Vagina (tissue), 2 donors: ENCODE measurements around the gene IGF2BP3. TPM values are rescaled to one million over a fixed set of nuclear protein-coding genes. Genes with fewer than 3 reads are reported as not detected.

Experiments
- DNase-seq, 2 donors: peaks; one replicate each; pipeline ENCODE4 v3.0.0-alpha.2; 2017; ENCODE audit errors: extremely low spot score in 2 of 2
- H3K27ac ChIP-seq: fragments of 200-600 bp; sonication (generic); one replicate; pipeline ENCODE4 v1.5.1; 2019
- H3K27me3 ChIP-seq: fragments of 200-600 bp; sonication (generic); one replicate; pipeline ENCODE4 v1.5.1; 2019
- H3K36me3 ChIP-seq, 2 donors: fragments of 200-600 bp; sonication (generic); one replicate each; pipeline ENCODE4 v1.5.1; 2017 to 2019
- H3K4me1 ChIP-seq: fragments of 200-600 bp; sonication (generic); one replicate; pipeline ENCODE4 v1.5.1; 2019
- H3K4me3 ChIP-seq, 2 donors: fragments of 200-600 bp; sonication (generic); 1 replicate in 1 of 2; 2 replicates in 1 of 2; pipeline ENCODE4 v1.5.1; 2016 to 2019
- H3K9me3 ChIP-seq: fragments of 200-600 bp; sonication (generic); one replicate; pipeline ENCODE4 v1.5.1; 2019
- POLR2A ChIP-seq, 2 donors: fragments of 450-650 bp; IDR thresholded peaks; one replicate each; pipeline ENCODE4 v1.6.1; 2017; ENCODE audit warnings: antibody characterized with exemption in 2 of 2, mild to moderate bottlenecking in 2 of 2, moderate library complexity in 2 of 2
- POLR2AphosphoS5 ChIP-seq, 2 donors: sonication (generic); formaldehyde crosslinking; IDR thresholded peaks; one replicate each; pipeline ENCODE4 v1.9.0; 2017; ENCODE audit warnings: antibody characterized with exemption in 2 of 2, mild to moderate bottlenecking in 2 of 2, low read depth in 1 of 2; ENCODE audit not compliant: insufficient read depth in 1 of 2
- intact Hi-C: fragments of 100-400 bp; cut with DNase I; formaldehyde crosslinking; loops from one replicate; pipeline ENCODE4 v1.15.1; 2023
- small RNA-seq: library from RNA; depleted of rRNA; stranded (forward); fragments of <200 nt; gene quantifications from one replicate; pipeline ENCODE3, GENCODE V24; 2016
- total RNA-seq: library from RNA; depleted of rRNA; stranded (reverse); fragments of >200 nt; gene quantifications from one replicate; pipeline ENCODE4 v1.2.3, GENCODE V29; 2016
- TF ChIP-seq, protein P1 (sequence below), 3 experiments: fragments of 450-650 bp in 2 of 3; fragments of 200-600 bp in 1 of 3; sonication (generic) in 1 of 3; IDR thresholded peaks; one replicate each; pipeline ENCODE4 v1.5.1; 2017 to 2019; ENCODE audit warnings: antibody characterized with exemption in 3 of 3, mild to moderate bottlenecking in 2 of 3, moderate library complexity in 2 of 3

The IGF2BP3 gene
- total RNA-seq, 1 donor from 2014 or later, result 11.8 TPM

DNA sequence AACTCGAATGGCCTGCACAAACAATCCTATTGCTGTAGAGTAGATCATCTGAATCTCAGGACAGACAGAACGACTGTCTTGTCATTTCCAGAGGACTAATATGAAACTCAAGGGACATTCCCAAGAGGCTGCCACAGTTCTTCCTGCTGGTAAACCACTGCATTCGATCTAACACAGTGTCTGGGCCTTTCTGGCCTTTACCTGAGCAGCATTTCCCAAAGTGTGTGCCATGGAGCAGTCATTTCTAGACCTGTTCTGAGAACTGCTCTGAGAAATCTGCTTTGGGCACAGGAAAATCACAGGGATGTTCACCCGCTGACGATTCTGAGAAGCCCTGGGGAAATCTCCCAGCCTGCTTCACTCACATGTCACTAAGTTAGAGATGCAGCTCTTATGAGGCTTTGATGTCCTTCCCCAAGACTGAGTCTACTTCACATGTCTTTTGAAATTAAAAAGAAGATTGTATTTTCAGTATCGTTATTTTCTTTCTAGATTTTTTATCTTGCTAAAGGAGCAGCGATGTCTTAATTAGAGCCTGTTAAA, 205.3 kb downstream of the IGF2BP3 start:
- no peak overlapping the region for H3K4me3 ChIP-seq
- no peaks in the 10 kb centered on the region for H3K27me3 ChIP-seq
- intact Hi-C loops, result loop anchor here (5.0 kb wide), 1 partner anchor 78 kb away; no protein-coding TSS in a partner anchor
- no peaks in the 10 kb centered on the region for H3K4me1 ChIP-seq
- peaks cover 0 to 51% of the 10 kb centered on the region in 2 donors for H3K36me3 ChIP-seq
- TF ChIP-seq POLR2A (IDR thresholded peaks at IDR 0.05) (no peak), POLR2AphosphoS5 (IDR thresholded peaks at IDR 0.05; ENCODE audit: insufficient read depth in 1 of 2, low read depth in 1 of 2) (no peak)
- TF ChIP-seq, protein P1, sequence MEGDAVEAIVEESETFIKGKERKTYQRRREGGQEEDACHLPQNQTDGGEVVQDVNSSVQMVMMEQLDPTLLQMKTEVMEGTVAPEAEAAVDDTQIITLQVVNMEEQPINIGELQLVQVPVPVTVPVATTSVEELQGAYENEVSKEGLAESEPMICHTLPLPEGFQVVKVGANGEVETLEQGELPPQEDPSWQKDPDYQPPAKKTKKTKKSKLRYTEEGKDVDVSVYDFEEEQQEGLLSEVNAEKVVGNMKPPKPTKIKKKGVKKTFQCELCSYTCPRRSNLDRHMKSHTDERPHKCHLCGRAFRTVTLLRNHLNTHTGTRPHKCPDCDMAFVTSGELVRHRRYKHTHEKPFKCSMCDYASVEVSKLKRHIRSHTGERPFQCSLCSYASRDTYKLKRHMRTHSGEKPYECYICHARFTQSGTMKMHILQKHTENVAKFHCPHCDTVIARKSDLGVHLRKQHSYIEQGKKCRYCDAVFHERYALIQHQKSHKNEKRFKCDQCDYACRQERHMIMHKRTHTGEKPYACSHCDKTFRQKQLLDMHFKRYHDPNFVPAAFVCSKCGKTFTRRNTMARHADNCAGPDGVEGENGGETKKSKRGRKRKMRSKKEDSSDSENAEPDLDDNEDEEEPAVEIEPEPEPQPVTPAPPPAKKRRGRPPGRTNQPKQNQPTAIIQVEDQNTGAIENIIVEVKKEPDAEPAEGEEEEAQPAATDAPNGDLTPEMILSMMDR (IDR thresholded peaks at IDR 0.05), result no peak
- H3K9me3 ChIP-seq, result no peaks in the 10 kb centered on the region
- DNase-seq, result no peak
- no peak overlapping the region for H3K27ac ChIP-seq

DNA sequence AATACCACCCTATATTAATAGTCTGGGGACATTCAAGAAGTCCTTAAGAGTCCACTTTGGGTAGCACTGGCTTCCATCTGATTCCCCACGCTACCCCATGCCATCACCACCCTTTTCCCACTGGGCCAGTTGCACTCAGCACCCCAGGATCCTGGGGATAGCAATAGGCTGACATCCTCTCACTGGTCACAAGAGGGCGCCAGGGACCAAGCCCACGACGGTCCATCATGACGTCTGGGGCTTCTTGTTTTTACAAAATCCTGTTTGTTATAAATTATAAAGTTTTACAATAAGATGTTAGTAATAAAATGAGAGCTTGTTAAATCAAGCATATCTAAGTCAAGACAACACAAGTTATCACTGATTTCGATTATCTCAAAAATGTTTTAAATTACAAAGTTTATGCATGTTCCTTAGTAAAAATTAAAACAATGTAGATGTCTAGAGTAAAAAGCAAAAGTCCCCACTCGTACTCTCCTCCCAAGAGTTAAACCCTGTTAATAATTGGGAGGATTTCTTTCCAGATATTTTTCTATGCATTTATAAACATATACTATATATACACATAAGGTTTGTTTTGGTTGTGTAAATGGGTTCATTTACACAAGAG, 208.3 kb downstream of the IGF2BP3 start:
- intact Hi-C loops, result loop anchor here (5.0 kb wide), 1 partner anchor 75 kb away; no protein-coding TSS in a partner anchor
- H3K27me3 ChIP-seq, result no peaks in the 10 kb centered on the region
- TF ChIP-seq, protein P1 (IDR thresholded peaks at IDR 0.05), result peak in 2 of 3 experiments; percentile 52 to 64
- TF ChIP-seq POLR2AphosphoS5 (IDR thresholded peaks at IDR 0.05; ENCODE audit: insufficient read depth in 1 of 2, low read depth in 1 of 2), result no peak
- no peak overlapping the region for H3K27ac ChIP-seq
- H3K36me3 ChIP-seq, result peaks cover 0 to 55% of the 10 kb centered on the region in 2 donors
- no peak for DNase-seq
- H3K4me3 ChIP-seq, result no peak overlapping the region
- no peaks in the 10 kb centered on the region for H3K4me1 ChIP-seq
- no peaks in the 10 kb centered on the region for H3K9me3 ChIP-seq

DNA sequence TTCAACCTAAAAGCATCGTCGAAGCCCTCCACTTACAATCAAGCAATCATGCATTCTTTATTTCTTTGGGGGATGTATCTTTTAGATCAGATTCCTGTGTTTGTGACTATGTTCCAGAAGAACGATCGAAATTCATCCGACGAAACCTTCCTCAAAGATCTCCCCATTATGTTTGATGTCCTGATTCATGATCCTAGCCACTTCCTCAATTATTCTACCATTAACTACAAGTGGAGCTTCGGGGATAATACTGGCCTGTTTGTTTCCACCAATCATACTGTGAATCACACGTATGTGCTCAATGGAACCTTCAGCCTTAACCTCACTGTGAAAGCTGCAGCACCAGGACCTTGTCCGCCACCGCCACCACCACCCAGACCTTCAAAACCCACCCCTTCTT, 209.9 kb downstream of the IGF2BP3 start:
- TF ChIP-seq POLR2A (IDR thresholded peaks at IDR 0.05), result no peak
- TF ChIP-seq, protein P1 (IDR thresholded peaks at IDR 0.05), result no peak
- TF ChIP-seq POLR2AphosphoS5 (IDR thresholded peaks at IDR 0.05; ENCODE audit: insufficient read depth in 1 of 2, low read depth in 1 of 2), result no peak
- Histone ChIP-seq H3K4me1 (no peaks in the 10 kb centered on the region), H3K4me3 (no peak overlapping the region), H3K27ac (no peak overlapping the region), H3K27me3 (no peaks in the 10 kb centered on the region), H3K36me3 (peaks cover 0 to 54% of the 10 kb centered on the region in 2 donors), H3K9me3 (no peaks in the 10 kb centered on the region)
- intact Hi-C loops, result loop anchor here (5.0 kb wide), 1 partner anchor 73 kb away; no protein-coding TSS in a partner anchor
- DNase-seq, result no peak

Small RNA genes lying within 50 kb of the gene (small RNA-seq; reads per million reads assigned to genes)
- gene AC079780.1, result not detected
- gene RF00019, result not detected
- not detected for gene RNU7-143P
- gene SNORD65C, result not detected

Other genes with a start within 250 kb of the IGF2BP3 start
- 113 TPM for gene GPNMB, start 223.7 kb downstream of the IGF2BP3 start, total RNA-seq
- gene MALSU1, start 171.2 kb downstream of the IGF2BP3 start, total RNA-seq, result 56.7 TPM
- gene TRA2A, start 61.5 kb upstream of the IGF2BP3 start, total RNA-seq, result 71.7 TPM
- 18.7 TPM for gene CCDC126, start 126.9 kb upstream of the IGF2BP3 start, total RNA-seq
- 4.7 TPM for gene FAM221A, start 209.7 kb upstream of the IGF2BP3 start, total RNA-seq
- 2.2 TPM for gene STK31, start 239.7 kb upstream of the IGF2BP3 start, total RNA-seq